Mucosa of rectum (tissue), 2 donors: ENCODE results near the gene ZNRF2.

Experiments
- H3K27ac ChIP-seq, 2 donors: one replicate each; pipeline ENCODE4 v1.7.0; 2013; ENCODE audit warnings: inconsistent platforms in 2 of 2, low read depth in 2 of 2, low read length in 2 of 2
- H3K27me3 ChIP-seq, 2 donors: one replicate each; pipeline ENCODE4 v1.7.0; 2013; ENCODE audit warnings: low read length in 2 of 2; ENCODE audit not compliant: control insufficient read depth in 2 of 2, insufficient read depth in 2 of 2
- H3K36me3 ChIP-seq, 2 donors: one replicate each; pipeline ENCODE4 v1.7.0; 2013; ENCODE audit warnings: low read length in 2 of 2; ENCODE audit not compliant: control insufficient read depth in 2 of 2, insufficient read depth in 2 of 2
- H3K4me1 ChIP-seq, 2 donors: one replicate each; pipeline ENCODE4 v1.7.0; 2013; ENCODE audit warnings: low read length in 2 of 2, mild to moderate bottlenecking in 1 of 2; ENCODE audit not compliant: control insufficient read depth in 2 of 2, insufficient read depth in 2 of 2
- H3K4me3 ChIP-seq, 2 donors: one replicate each; pipeline ENCODE4 v1.7.0; 2013; ENCODE audit warnings: low read length in 2 of 2
- H3K9ac ChIP-seq, 2 donors: one replicate each; pipeline ENCODE4 v1.7.0; 2013; ENCODE audit warnings: low read length in 2 of 2, low read depth in 1 of 2, mild to moderate bottlenecking in 1 of 2
- H3K9me3 ChIP-seq, 2 donors: one replicate each; pipeline ENCODE4 v1.7.0; 2013; ENCODE audit warnings: low read length in 2 of 2; ENCODE audit not compliant: control insufficient read depth in 2 of 2
- donor health status: healthy.
- donor health status: Normal muscosa, but diverticular disease.

The ZNRF2 gene

DNA sequence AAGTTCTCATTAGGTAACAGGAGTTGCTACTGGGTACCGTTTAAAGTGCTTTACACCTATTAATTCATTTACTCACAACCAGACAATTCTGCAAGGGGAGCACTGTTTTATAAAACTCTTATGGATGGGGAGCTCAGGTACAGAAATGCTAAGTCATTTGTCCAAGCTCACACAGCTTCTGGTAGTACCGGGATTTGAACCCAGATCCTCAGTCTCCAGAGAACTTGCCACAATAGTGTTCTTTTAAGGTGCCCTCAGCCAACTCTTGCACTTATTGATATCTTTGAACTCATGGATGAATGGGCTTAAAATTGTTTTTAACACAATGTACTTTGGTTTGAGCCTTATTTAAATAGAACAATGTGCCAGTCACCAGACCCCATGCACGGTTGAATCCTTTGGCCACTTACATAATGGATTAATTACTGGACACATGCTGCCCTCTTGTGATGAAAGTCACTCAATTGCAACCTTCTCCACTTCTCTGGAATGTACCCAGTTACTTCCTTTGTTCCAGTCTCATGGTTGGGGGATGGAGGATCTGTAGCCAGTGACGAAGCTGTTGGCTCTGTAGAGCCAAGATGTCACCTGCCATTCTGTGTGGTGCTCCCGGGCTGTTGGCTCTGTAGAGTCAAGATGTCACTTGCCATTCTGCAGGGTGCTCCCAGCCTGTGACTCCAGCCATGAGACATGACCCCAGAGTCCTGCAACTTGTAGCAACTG lies 128.5 kb downstream of the ZNRF2 start:
- H3K27ac ChIP-seq: no peak overlapping the region
- H3K36me3 ChIP-seq: peaks cover 0 to 2% of the 10 kb centered on the region in 2 donors
- H3K4me1 ChIP-seq: peaks cover 0 to 4% of the 10 kb centered on the region in 2 donors
- no peaks in the 10 kb centered on the region for H3K27me3 ChIP-seq
- H3K4me3 ChIP-seq: no peak overlapping the region
- H3K9me3 ChIP-seq: no peaks in the 10 kb centered on the region
- no peak overlapping the region for H3K9ac ChIP-seq

DNA sequence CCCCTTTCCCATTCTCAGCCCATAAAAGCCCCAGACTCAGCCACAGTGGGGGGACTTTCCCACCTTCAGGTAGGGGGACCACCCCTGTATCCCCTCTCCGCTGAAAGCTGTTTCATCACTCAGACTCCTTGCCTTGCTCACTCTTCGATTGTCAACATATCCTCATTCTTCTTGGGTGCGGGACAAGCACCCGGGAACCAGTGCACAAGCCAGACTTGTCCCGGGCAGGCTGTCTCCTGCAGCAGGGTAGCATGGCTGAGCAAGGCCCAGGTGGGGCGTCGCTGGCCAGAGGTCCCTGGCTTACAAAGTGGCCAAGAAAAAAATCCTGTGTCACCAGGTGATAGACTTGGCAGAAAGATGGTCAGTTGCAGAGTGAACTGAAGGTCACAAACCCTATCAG lies 129.5 kb downstream of the ZNRF2 start:
- Histone ChIP-seq H3K4me1 (peaks cover 0 to 4% of the 10 kb centered on the region in 2 donors), H3K4me3 (no peak overlapping the region), H3K9ac (no peak overlapping the region), H3K9me3 (no peaks in the 10 kb centered on the region), H3K36me3 (peaks cover 0 to 2% of the 10 kb centered on the region in 2 donors), H3K27me3 (no peaks in the 10 kb centered on the region), H3K27ac (no peak overlapping the region)
